HEK293 (cell line): ENCODE measurements around the gene SUSD6.
"Not testable (repeated sequence)": the region's sequence is repeated elsewhere in the genome, so short reads cannot be mapped to it uniquely, and the experiment has no call there.

ENCODE experiments used
- CTCF ChIA-PET: fragments of 350-600 bp; formaldehyde crosslinking; extraction: SDS; loops from one replicate; lab custom pipeline; 2021; ENCODE audit warnings: antibody characterized with exemption; lab: Yijun Ruan, JAX
- POLR2A ChIA-PET: fragments of 300-600 bp; formaldehyde crosslinking; extraction: SDS; loops from one replicate; lab custom pipeline; 2020; ENCODE audit warnings: antibody characterized with exemption, inconsistent platforms; lab: Yijun Ruan, JAX
- H3K27ac ChIP-seq: fragments of 200-500 bp; sonication (Bioruptor generic); 2 replicates; pipeline ENCODE4 v1.5.1; 2014; ENCODE audit warnings: low read depth, low read length, control low read depth, inconsistent platforms; ENCODE audit errors: extremely low read depth
- H3K36me3 ChIP-seq, 2 experiments: fragments of 200-500 bp in 1 of 2; sonication (Bioruptor generic) in 1 of 2; 1 replicate in 1 of 2; 2 replicates in 1 of 2; pipeline ENCODE4 v1.5.1; 2014 to 2017; ENCODE audit warnings: inconsistent platforms in 2 of 2, low read length in 2 of 2; ENCODE audit not compliant: control insufficient read depth in 2 of 2, insufficient read depth in 1 of 2
- H3K4me1 ChIP-seq: fragments of 200-500 bp; sonication (Bioruptor generic); 2 replicates; pipeline ENCODE4 v1.5.1; 2014; ENCODE audit warnings: mild to moderate bottlenecking, low read length, inconsistent platforms; ENCODE audit not compliant: control insufficient read depth, insufficient read depth
- H3K4me3 ChIP-seq: 2 replicates; pipeline ENCODE4 v1.5.1; 2011; ENCODE audit warnings: low read depth, mild to moderate bottlenecking, control low read depth, low read length, moderate library complexity
- H3K9me3 ChIP-seq: fragments of 200-500 bp; sonication (Bioruptor generic); 2 replicates; pipeline ENCODE4 v1.5.1; 2014; ENCODE audit warnings: low read depth, low read length, inconsistent platforms; ENCODE audit not compliant: control insufficient read depth, insufficient read depth
- KLF10 ChIP-seq: fragments of 450-650 bp; IDR thresholded peaks from 2 replicates; pipeline ENCODE4 v1.5.1; 2018; ENCODE audit warnings: missing biosample characterization, mild to moderate bottlenecking, missing genetic modification characterization
- KLF9 ChIP-seq: fragments of 450-650 bp; formaldehyde crosslinking; IDR thresholded peaks from 2 replicates; pipeline ENCODE4 v1.5.1; 2016; ENCODE audit warnings: missing biosample characterization, missing genetic modification characterization, low read depth
- MYNN ChIP-seq: fragments of 450-650 bp; formaldehyde crosslinking; IDR thresholded peaks from 2 replicates; pipeline ENCODE4 v1.5.1; 2016; ENCODE audit warnings: missing biosample characterization, missing genetic modification characterization, borderline replicate concordance
- SALL2 ChIP-seq: fragments of 450-650 bp; formaldehyde crosslinking; IDR thresholded peaks from 2 replicates; pipeline ENCODE4 v1.5.0; 2017; ENCODE audit warnings: missing biosample characterization, mild to moderate bottlenecking, missing genetic modification characterization, borderline replicate concordance
- SP3 ChIP-seq: fragments of 450-650 bp; formaldehyde crosslinking; IDR thresholded peaks from 2 replicates; pipeline ENCODE4 v1.5.1; 2016; ENCODE audit warnings: missing biosample characterization, missing genetic modification characterization
- SP7 ChIP-seq: fragments of 450-650 bp; formaldehyde crosslinking; IDR thresholded peaks from 2 replicates; pipeline ENCODE4 v1.5.1; 2016; ENCODE audit warnings: missing biosample characterization, missing genetic modification characterization
- ZBTB48 ChIP-seq: fragments of 450-650 bp; formaldehyde crosslinking; IDR thresholded peaks from 2 replicates; pipeline ENCODE4 v1.5.1; 2016; ENCODE audit warnings: missing biosample characterization, missing genetic modification characterization
- ZBTB8A ChIP-seq: fragments of 450-650 bp; formaldehyde crosslinking; IDR thresholded peaks from 2 replicates; pipeline ENCODE4 v1.5.1; 2016; ENCODE audit warnings: missing biosample characterization, missing genetic modification characterization
- ZNF133 ChIP-seq: fragments of 450-650 bp; formaldehyde crosslinking; IDR thresholded peaks from 2 replicates; pipeline ENCODE4 v1.5.1; 2016; ENCODE audit warnings: missing biosample characterization, missing genetic modification characterization
- ZNF16 ChIP-seq: fragments of 450-650 bp; formaldehyde crosslinking; IDR thresholded peaks from 2 replicates; pipeline ENCODE4 v1.5.1; 2016; ENCODE audit warnings: low read depth, missing biosample characterization, missing genetic modification characterization
- ZNF341 ChIP-seq: fragments of 450-650 bp; formaldehyde crosslinking; IDR thresholded peaks from 2 replicates; pipeline ENCODE4; 2016; ENCODE audit warnings: low read depth, missing biosample characterization, missing genetic modification characterization
- ZNF366 ChIP-seq: fragments of 450-650 bp; formaldehyde crosslinking; conservative IDR thresholded peaks from 2 replicates; pipeline ENCODE4 v1.5.1; 2016; ENCODE audit warnings: missing biosample characterization, missing genetic modification characterization
- ZNF510 ChIP-seq: fragments of 450-650 bp; formaldehyde crosslinking; IDR thresholded peaks from 2 replicates; pipeline ENCODE4 v1.5.1; 2018; ENCODE audit warnings: mild to moderate bottlenecking, missing genetic modification characterization, missing biosample characterization; ENCODE audit not compliant: insufficient replicate concordance
- ZNF555 ChIP-seq: fragments of 450-650 bp; formaldehyde crosslinking; conservative IDR thresholded peaks from 2 replicates; pipeline ENCODE4 v1.5.1; 2017; ENCODE audit warnings: missing biosample characterization, mild to moderate bottlenecking, missing genetic modification characterization, inconsistent platforms
- ZNF585B ChIP-seq: fragments of 450-650 bp; formaldehyde crosslinking; IDR thresholded peaks from 2 replicates; pipeline ENCODE4 v1.5.1; 2016; ENCODE audit warnings: missing biosample characterization, missing genetic modification characterization
- ZNF596 ChIP-seq: fragments of 450-650 bp; IDR thresholded peaks from 2 replicates; pipeline ENCODE4 v1.5.0; 2018; ENCODE audit warnings: missing biosample characterization, mild to moderate bottlenecking, missing genetic modification characterization, moderate library complexity
- ZNF658 ChIP-seq: fragments of 450-650 bp; formaldehyde crosslinking; IDR thresholded peaks from 2 replicates; pipeline ENCODE4; 2016; ENCODE audit warnings: missing biosample characterization, missing genetic modification characterization
- ZSCAN30 ChIP-seq: fragments of 450-650 bp; IDR thresholded peaks from 2 replicates; pipeline ENCODE4 v1.5.1; 2018; ENCODE audit warnings: missing biosample characterization, mild to moderate bottlenecking, missing genetic modification characterization, moderate library complexity
- TF ChIP-seq, protein P1 (sequence below): fragments of 450-650 bp; formaldehyde crosslinking; IDR thresholded peaks from 2 replicates; pipeline ENCODE4 v1.5.1; 2017; ENCODE audit warnings: missing biosample characterization, missing genetic modification characterization
- TF ChIP-seq, protein P2 (sequence below): fragments of 450-650 bp; formaldehyde crosslinking; IDR thresholded peaks from 2 replicates; pipeline ENCODE4 v1.5.1; 2016; ENCODE audit warnings: missing biosample characterization, missing genetic modification characterization, low read depth
- TF ChIP-seq, protein P3 (sequence below): fragments of 450-650 bp; formaldehyde crosslinking; IDR thresholded peaks from 2 replicates; pipeline ENCODE4 v1.5.1; 2016; ENCODE audit warnings: missing biosample characterization, missing genetic modification characterization
- TF ChIP-seq, protein P4 (sequence below): fragments of 450-650 bp; formaldehyde crosslinking; IDR thresholded peaks from 2 replicates; pipeline ENCODE4 v1.5.1; 2016; ENCODE audit warnings: missing biosample characterization, missing genetic modification characterization

SUSD6 gene

DNA sequence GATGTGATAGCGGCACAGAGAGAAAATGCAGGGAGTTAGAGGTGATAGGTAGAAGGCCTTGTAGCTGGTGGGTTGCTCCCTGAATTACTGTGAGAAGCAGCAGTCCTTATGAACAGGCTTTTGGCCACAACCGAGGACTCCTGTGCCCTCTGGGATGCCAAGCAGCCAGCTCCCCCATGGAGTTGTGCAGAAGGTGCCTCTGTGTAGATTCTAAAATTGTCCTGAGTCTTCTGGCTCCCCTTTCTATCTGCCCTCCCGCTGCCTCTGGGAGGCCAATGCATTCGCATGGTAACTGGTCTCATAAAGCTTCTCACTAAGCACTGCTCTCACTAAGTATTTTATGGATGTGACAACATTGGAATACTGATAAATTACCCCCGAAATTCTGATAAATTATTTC is 16.1 kb upstream of the SUSD6 start:
- Histone ChIP-seq H3K27ac (no peak overlapping the region), H3K36me3 (no peaks in the 10 kb centered on the region; a peak in 1 of 3 replicates), H3K4me3 (no peak overlapping the region), H3K4me1 (no peaks in the 10 kb centered on the region), H3K9me3 (no peaks in the 10 kb centered on the region)
- ChIA-PET POLR2A (no interaction called here), CTCF (interaction anchor here (0.9 kb wide), 1 partner anchor 9 kb away, joined by 3 read pairs; no protein-coding TSS in a partner anchor)
- TF ChIP-seq ZNF510 (tag by site-specific recombination) (no peak), KLF10 (tag by site-specific recombination) (no peak), ZNF366 (tag by site-specific recombination) (no peak), KLF9 (tag by site-specific recombination) (no peak)
- TF ChIP-seq, protein P1, sequence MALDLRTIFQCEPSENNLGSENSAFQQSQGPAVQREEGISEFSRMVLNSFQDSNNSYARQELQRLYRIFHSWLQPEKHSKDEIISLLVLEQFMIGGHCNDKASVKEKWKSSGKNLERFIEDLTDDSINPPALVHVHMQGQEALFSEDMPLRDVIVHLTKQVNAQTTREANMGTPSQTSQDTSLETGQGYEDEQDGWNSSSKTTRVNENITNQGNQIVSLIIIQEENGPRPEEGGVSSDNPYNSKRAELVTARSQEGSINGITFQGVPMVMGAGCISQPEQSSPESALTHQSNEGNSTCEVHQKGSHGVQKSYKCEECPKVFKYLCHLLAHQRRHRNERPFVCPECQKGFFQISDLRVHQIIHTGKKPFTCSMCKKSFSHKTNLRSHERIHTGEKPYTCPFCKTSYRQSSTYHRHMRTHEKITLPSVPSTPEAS: no peak
- TF ChIP-seq, protein P2, sequence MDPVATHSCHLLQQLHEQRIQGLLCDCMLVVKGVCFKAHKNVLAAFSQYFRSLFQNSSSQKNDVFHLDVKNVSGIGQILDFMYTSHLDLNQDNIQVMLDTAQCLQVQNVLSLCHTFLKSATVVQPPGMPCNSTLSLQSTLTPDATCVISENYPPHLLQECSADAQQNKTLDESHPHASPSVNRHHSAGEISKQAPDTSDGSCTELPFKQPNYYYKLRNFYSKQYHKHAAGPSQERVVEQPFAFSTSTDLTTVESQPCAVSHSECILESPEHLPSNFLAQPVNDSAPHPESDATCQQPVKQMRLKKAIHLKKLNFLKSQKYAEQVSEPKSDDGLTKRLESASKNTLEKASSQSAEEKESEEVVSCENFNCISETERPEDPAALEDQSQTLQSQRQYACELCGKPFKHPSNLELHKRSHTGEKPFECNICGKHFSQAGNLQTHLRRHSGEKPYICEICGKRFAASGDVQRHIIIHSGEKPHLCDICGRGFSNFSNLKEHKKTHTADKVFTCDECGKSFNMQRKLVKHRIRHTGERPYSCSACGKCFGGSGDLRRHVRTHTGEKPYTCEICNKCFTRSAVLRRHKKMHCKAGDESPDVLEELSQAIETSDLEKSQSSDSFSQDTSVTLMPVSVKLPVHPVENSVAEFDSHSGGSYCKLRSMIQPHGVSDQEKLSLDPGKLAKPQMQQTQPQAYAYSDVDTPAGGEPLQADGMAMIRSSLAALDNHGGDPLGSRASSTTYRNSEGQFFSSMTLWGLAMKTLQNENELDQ (tag by site-specific recombination): no peak

DNA sequence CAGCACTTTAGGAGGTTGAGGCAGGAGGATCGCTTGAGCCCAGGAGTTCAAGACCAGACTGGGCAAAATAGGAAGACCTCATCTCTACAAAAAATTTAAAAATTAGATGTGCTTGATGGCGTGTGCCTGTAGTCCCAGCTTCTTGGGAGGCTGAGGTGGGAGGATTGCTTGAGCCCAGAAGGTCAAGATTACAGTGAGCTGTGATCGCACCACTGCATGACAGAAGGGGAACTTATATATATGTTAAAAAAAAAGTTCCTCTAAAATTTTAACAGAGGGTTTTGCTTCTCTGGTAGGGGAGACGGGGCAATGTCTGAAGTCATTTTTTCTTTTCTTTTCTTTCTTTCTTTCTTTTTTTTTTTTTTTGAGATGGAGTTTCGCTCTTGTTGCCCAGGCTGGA is 12.0 kb upstream of the SUSD6 start:
- POLR2A ChIA-PET, H3K9me3 ChIP-seq, H3K4me3 ChIP-seq, H3K4me1 ChIP-seq, H3K27ac ChIP-seq, H3K36me3 ChIP-seq: not testable (repeated sequence)
- CTCF ChIA-PET: interaction anchor here (0.6 to 0.7 kb wide), 2 partner anchors 13 to 760 kb away, joined by 3 read pairs; no protein-coding TSS in a partner anchor

DNA sequence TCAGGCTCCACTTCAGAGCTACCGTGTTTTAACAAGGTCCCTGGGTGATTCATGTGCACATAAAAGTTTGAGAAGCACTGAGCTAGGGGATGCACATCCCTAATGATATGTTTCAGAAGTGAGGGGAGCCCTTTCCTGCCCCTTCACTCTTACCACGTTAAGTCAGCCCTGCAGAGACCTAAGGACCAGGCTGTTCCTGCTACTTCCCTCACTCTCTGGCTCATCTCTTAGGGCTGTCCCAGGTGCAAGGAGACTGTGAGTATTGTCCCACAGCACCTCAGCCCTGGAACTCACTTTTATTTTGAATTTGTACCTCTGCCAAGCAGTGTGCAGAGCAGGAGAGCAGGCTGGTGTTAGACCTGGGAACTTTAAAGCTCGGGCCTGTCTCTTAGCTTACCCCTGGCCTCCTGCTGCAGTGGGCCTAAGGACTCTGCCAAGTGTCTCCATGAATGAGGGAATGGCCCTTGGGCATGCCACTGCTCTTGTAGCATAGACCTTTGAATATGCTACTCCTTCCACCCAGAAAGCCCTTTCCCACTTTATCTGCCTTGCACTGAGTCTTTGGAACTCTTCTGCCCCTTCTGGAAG is 11.0 kb upstream of the SUSD6 start:
- TF ChIP-seq ZNF341 (tag by site-specific recombination) (peak; percentile 32; the same call in 1 of the 2 replicates), SP7 (0 out of 2 replicates have a peak, but pooled peaks have one; percentile 18), MYNN (tag by site-specific recombination) (peak; percentile 76), SALL2 (tag by site-specific recombination) (no peak)
- TF ChIP-seq, all 188 proteins: peak for 3
- Histone ChIP-seq H3K4me3 (no peak overlapping the region), H3K4me1 (no peaks in the 10 kb centered on the region), H3K27ac (no peak overlapping the region), H3K36me3 (no peaks in the 10 kb centered on the region; a peak in 1 of 3 replicates), H3K9me3 (no peaks in the 10 kb centered on the region)
- ChIA-PET POLR2A (no interaction called here), CTCF (interaction anchor here (0.5 to 2.4 kb wide), 3 partner anchors 16 to 127 kb away, joined by 3 to 8 read pairs (median 3); no protein-coding TSS in a partner anchor)

DNA sequence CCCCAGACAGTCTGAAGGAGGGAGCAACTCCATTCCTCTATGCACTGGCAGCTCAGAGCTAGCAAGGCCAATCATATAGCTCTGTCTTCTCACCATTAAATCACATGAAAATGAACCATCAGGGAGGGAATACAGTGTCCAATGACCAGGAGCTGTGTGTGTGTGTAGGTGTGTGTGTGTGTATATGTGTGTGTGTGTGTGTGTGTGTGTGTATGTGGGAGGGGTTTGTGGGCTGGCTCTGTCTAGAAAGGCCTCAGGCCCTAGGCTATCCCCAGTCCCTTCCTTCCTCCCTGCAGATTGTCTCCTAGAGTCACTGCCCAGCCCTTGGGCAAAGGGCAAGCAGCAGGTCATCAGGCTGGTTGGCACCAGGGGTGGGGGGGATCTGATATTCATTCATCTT is 5.7 kb upstream of the SUSD6 start:
- no peaks in the 10 kb centered on the region for H3K9me3 ChIP-seq
- no peaks in the 10 kb centered on the region for H3K4me1 ChIP-seq
- POLR2A ChIA-PET: no interaction called here
- CTCF ChIA-PET: interaction anchor here (0.7 to 4.2 kb wide), 9 partner anchors 8 to 366 kb away, joined by 3 to 39 read pairs (median 3); no protein-coding TSS in a partner anchor
- H3K36me3 ChIP-seq: no peaks in the 10 kb centered on the region
- H3K4me3 ChIP-seq: no peak overlapping the region
- H3K27ac ChIP-seq: no peak overlapping the region
- TF ChIP-seq, protein P3, sequence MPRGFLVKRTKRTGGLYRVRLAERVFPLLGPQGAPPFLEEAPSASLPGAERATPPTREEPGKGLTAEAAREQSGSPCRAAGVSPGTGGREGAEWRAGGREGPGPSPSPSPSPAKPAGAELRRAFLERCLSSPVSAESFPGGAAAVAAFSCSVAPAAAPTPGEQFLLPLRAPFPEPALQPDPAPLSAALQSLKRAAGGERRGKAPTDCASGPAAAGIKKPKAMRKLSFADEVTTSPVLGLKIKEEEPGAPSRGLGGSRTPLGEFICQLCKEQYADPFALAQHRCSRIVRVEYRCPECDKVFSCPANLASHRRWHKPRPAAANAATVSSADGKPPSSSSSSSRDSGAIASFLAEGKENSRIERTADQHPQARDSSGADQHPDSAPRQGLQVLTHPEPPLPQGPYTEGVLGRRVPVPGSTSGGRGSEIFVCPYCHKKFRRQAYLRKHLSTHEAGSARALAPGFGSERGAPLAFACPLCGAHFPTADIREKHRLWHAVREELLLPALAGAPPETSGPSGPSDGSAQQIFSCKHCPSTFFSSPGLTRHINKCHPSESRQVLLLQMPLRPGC (tag by site-specific recombination): no peak
- TF ChIP-seq ZSCAN30 (no peak), ZNF585B (no peak), ZNF16 (no peak), SP3 (tag by site-specific recombination) (no peak), ZNF596 (tag by site-specific recombination) (no peak), ZNF658 (tag by site-specific recombination) (no peak), ZBTB8A (no peak), ZNF555 (tag by site-specific recombination) (no peak), ZNF133 (no peak), ZBTB48 (tag by site-specific recombination) (0 out of 2 replicates have a peak, but pooled peaks have one; percentile 15)
- TF ChIP-seq, protein P4, sequence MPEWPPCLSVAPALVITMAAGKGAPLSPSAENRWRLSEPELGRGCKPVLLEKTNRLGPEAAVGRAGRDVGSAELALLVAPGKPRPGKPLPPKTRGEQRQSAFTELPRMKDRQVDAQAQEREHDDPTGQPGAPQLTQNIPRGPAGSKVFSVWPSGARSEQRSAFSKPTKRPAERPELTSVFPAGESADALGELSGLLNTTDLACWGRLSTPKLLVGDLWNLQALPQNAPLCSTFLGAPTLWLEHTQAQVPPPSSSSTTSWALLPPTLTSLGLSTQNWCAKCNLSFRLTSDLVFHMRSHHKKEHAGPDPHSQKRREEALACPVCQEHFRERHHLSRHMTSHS (tag by site-specific recombination): no peak
